Naive thymus-derived CD4-positive, alpha-beta T cell (primary cell): ENCODE data around the gene ABHD14A. TPM values are rescaled to one million over a fixed set of nuclear protein-coding genes. Genes with fewer than 3 reads are reported as not detected.

Experiments used
- ATAC-seq: fragments of 150-1000 bp; cut with Tn5 transposase; 2 replicates; pipeline ENCODE4 v1.10.0; 2021; ENCODE audit warnings: mild to moderate bottlenecking, moderate library complexity
- CTCF ChIA-PET: fragments of 350-600 bp; sonication (Branson Sonifier 250); formaldehyde crosslinking; loops from one replicate; lab custom pipeline; 2021; ENCODE audit warnings: antibody characterized with exemption; lab: Charles Lee
- POLR2A ChIA-PET: fragments of 350-600 bp; sonication (Branson Sonifier 250); formaldehyde crosslinking; loops from one replicate; lab custom pipeline; 2021; ENCODE audit warnings: antibody characterized with exemption, inconsistent platforms; lab: Charles Lee
- DNase-seq, 9 donors: peaks; one replicate each; pipeline versions ENCODE4 v3.0.0 to v3.0.0-alpha.2; 2020 to 2022; ENCODE audit warnings: mixed read lengths in 1 of 9
- H3K27ac ChIP-seq: one replicate; pipeline ENCODE4 v1.7.0; 2013; ENCODE audit warnings: mild to moderate bottlenecking, low read depth, low read length, moderate library complexity
- H3K27me3 ChIP-seq, 2 donors: one replicate each; pipeline ENCODE4 v1.7.0; 2013; ENCODE audit warnings: low read length in 2 of 2, mild to moderate bottlenecking in 2 of 2, moderate library complexity in 2 of 2; ENCODE audit not compliant: control insufficient read depth in 2 of 2, insufficient read depth in 2 of 2
- H3K36me3 ChIP-seq, 3 experiments: 1 replicate in 2 of 3; 2 replicates in 1 of 3; pipeline ENCODE4 v1.7.0; 2013; ENCODE audit warnings: low read length in 3 of 3, mild to moderate bottlenecking in 3 of 3, moderate library complexity in 1 of 3; ENCODE audit not compliant: insufficient read depth in 3 of 3, control insufficient read depth in 2 of 3
- H3K4me1 ChIP-seq, 2 donors: one replicate each; pipeline ENCODE4 v1.7.0; 2013; ENCODE audit warnings: low read length in 2 of 2, mild to moderate bottlenecking in 2 of 2, moderate library complexity in 1 of 2; ENCODE audit not compliant: control insufficient read depth in 2 of 2, insufficient read depth in 2 of 2
- H3K4me3 ChIP-seq: 2 replicates; pipeline ENCODE4 v1.7.0; 2013; ENCODE audit warnings: mild to moderate bottlenecking, low read length
- H3K9me3 ChIP-seq, 3 experiments: 1 replicate in 2 of 3; 2 replicates in 1 of 3; pipeline ENCODE4 v1.7.0; 2013; ENCODE audit warnings: low read length in 3 of 3; ENCODE audit not compliant: control insufficient read depth in 2 of 3
- H3K27ac Mint-ChIP-seq, 9 donors: one replicate each; pipeline ENCODE4 v1.8.0; 2020 to 2022; ENCODE audit warnings: mixed read lengths in 9 of 9, mild to moderate bottlenecking in 8 of 9, moderate library complexity in 5 of 9, inconsistent platforms in 2 of 9
- H3K27me3 Mint-ChIP-seq, 5 donors: one replicate each; pipeline ENCODE4 v1.8.0; 2021 to 2022; ENCODE audit warnings: mixed read lengths in 5 of 5, mild to moderate bottlenecking in 1 of 5
- H3K36me3 Mint-ChIP-seq, 5 donors: one replicate each; pipeline ENCODE4 v1.8.0; 2020 to 2022; ENCODE audit warnings: mixed read lengths in 5 of 5, mild to moderate bottlenecking in 3 of 5, inconsistent platforms in 1 of 5
- H3K4me1 Mint-ChIP-seq, 7 donors: one replicate each; pipeline ENCODE4 v1.8.0; 2020 to 2022; ENCODE audit warnings: mixed read lengths in 7 of 7, mild to moderate bottlenecking in 3 of 7, inconsistent platforms in 1 of 7
- H3K4me3 Mint-ChIP-seq, 10 donors: one replicate each; pipeline ENCODE4 v1.8.0; 2020 to 2022; ENCODE audit warnings: mild to moderate bottlenecking in 10 of 10, mixed read lengths in 10 of 10, moderate library complexity in 6 of 10, inconsistent platforms in 2 of 10
- H3K9me3 Mint-ChIP-seq, 11 donors: one replicate each; pipeline ENCODE4 v1.8.0; 2020 to 2022; ENCODE audit warnings: mixed read lengths in 11 of 11, mild to moderate bottlenecking in 4 of 11, inconsistent platforms in 1 of 11, moderate library complexity in 1 of 11
- intact Hi-C, 2 donors: fragments of 100-400 bp; cut with micrococcal nuclease; formaldehyde crosslinking; loops; one replicate each; pipeline ENCODE4 v1.15.1; 2023
- polyA plus RNA-seq, 2 donors: library from polyadenylated mRNA; unstranded; fragments of 300-500 nt; fragmentation: Illumina TruSeq; gene quantifications; one replicate each; pipeline ENCODE4 v1.2.3, GENCODE V29; 2021
- total RNA-seq, 6 experiments: library from RNA in 5 of 6; stranded (reverse) in 5 of 6; gene quantifications; 1 replicate in 5 of 6; 2 replicates in 1 of 6; pipeline ENCODE4 v1.2.3 and lab custom pipeline; 2021 to 2026

ABHD14A gene
- total and polyA plus RNA-seq, 7 experiments from 2014 or later: 9.9 to 96.9 (median 21.6) TPM

DNA sequence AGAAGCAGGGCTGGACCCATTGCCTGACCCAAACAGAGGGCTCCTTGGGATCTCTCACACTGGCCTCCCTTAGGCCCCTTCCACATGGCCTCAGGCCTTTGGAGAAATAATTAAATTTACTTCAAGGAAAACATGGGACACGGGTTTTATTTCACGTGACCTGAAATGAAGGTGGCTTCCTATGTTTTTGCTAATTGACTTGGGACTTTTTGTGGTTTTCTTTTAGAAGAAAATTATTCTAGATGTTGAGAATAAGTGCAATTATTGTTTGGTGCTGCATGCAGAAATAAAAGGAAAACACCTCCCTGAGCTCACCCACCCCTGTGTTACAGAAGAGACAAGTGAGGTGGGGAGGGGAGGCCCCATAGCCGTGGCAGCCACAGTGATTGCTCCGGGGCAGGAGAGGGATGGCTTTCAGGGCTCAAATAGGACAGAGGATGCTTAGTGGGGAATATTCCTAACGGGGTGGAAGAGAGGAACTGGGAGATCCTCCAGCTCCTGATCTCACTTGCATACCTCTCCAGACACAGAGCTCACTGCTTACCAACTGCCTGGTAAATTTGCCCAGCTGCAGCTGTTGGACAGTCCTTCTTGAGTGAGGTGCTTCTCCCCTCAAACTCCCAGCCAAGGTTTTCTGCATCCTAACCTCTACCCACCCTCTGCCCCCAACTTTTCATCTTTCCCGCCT, 50.0 kb downstream of the ABHD14A start:
- Mint-ChIP-seq H3K4me1 (peaks cover 0 to 6% (median 0%) of the 10 kb centered on the region in 7 donors), H3K27ac (peak overlapping the region in 2 of 9 donors; percentile 29 to 56), H3K4me3 (no peak overlapping the region), H3K9me3 (peaks cover 0 to 1% (median 0%) of the 10 kb centered on the region in 11 donors), H3K36me3 (no peaks in the 10 kb centered on the region), H3K27me3 (peaks cover 0 to 5% (median 0%) of the 10 kb centered on the region in 5 donors)
- Histone ChIP-seq H3K4me3 (no peak overlapping the region), H3K27ac (no peak overlapping the region), H3K9me3 (no peaks in the 10 kb centered on the region), H3K4me1 (no peaks in the 10 kb centered on the region), H3K36me3 (no peaks in the 10 kb centered on the region), H3K27me3 (no peaks in the 10 kb centered on the region)
- POLR2A ChIA-PET: no interaction called here
- DNase-seq (no peak), ATAC-seq (no peak)
- intact Hi-C loops: no loop called here
- CTCF ChIA-PET: no interaction called here

DNA sequence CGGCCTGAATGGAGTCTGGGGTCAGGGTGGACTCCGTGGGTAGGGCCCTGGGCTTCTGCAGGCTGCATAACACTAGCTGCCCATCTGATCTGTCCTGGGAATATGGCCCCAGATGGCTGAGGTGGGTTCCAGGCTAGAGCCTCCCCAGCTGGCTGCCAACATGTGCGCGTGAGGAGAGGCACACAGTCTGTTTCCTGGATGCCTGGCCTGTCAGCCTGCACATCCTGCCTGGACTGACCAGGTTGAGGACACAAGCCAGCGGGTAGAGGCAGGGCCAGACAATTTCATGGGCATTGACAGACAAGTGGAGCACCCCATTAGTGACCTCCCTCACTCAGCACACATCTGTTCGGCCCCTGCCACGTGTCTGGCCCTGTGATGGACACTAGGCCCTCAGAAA, 50.6 kb downstream of the ABHD14A start:
- no peak for DNase-seq
- ChIA-PET CTCF (no interaction called here), POLR2A (no interaction called here)
- no peaks in the 10 kb centered on the region for H3K4me1 ChIP-seq
- H3K4me3 ChIP-seq: no peak overlapping the region
- Mint-ChIP-seq H3K36me3 (no peaks in the 10 kb centered on the region), H3K4me1 (peaks cover 0 to 6% (median 0%) of the 10 kb centered on the region in 7 donors), H3K27me3 (peaks cover 0 to 5% (median 0%) of the 10 kb centered on the region in 5 donors), H3K27ac (peak overlapping the region in 1 of 9 donors; percentile 29), H3K9me3 (peaks cover 0 to 1% (median 0%) of the 10 kb centered on the region in 11 donors), H3K4me3 (no peak overlapping the region)
- no peaks in the 10 kb centered on the region for H3K27me3 ChIP-seq
- intact Hi-C loops: no loop called here
- H3K9me3 ChIP-seq: no peaks in the 10 kb centered on the region
- no peaks in the 10 kb centered on the region for H3K36me3 ChIP-seq
- no peak for ATAC-seq
- H3K27ac ChIP-seq: no peak overlapping the region

DNA sequence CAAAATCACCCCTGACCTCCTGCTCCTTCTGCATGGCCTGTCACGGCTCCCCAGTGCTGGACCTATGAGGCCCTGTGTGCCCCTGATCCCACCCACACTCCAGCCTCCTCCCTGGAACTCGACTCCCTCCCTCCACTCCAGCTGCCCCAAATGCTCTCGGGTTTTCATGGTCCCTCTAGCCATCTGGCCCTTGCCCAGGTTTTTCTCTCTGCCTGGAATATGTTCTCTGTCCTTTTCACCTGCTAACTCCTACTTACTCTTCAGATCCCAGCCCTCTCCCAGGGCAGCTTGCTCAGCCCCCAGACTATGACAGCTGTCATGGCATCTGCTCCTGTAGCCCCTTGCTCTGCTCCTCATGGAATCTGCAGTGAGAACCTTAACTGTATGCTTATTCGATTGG, 51.2 kb downstream of the ABHD14A start:
- no peak overlapping the region for H3K4me3 Mint-ChIP-seq
- no peaks in the 10 kb centered on the region for H3K36me3 Mint-ChIP-seq
- intact Hi-C loops: no loop called here
- H3K27ac Mint-ChIP-seq: peak overlapping the region in 5 of 9 donors; percentile 12 to 78 (median 20)
- DNase-seq (no peak), ATAC-seq (no peak)
- POLR2A ChIA-PET: no interaction called here
- peaks cover 0 to 1% (median 0%) of the 10 kb centered on the region in 11 donors for H3K9me3 Mint-ChIP-seq
- no peaks in the 10 kb centered on the region for H3K4me1 ChIP-seq
- peaks cover 0 to 6% (median 0%) of the 10 kb centered on the region in 7 donors for H3K4me1 Mint-ChIP-seq
- no peaks in the 10 kb centered on the region for H3K9me3 ChIP-seq
- peaks cover 0 to 5% (median 0%) of the 10 kb centered on the region in 5 donors for H3K27me3 Mint-ChIP-seq
- no peak overlapping the region for H3K27ac ChIP-seq
- no peaks in the 10 kb centered on the region for H3K27me3 ChIP-seq
- CTCF ChIA-PET: no interaction called here
- no peak overlapping the region for H3K4me3 ChIP-seq
- H3K36me3 ChIP-seq: no peaks in the 10 kb centered on the region

DNA sequence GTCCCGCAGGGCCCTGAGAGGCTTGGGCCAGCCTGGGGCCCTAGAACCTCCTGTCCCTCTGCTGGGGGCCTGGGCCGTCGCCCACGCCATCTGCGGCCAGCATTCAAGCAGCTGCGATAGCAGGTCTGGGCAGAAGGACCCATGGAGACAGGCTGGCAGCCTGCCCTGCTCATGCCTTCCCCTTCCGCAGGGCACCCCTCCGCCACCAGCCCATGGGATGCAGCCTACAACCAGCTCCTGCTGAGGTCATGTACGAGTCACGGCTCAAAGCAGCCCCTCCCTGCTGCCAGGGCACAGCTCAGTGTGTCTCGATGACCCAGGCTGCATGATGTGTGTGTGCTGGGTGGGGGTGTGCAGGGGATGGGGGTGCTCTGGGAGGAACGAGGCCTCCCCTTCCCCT, 53.7 kb downstream of the ABHD14A start:
- no peak overlapping the region for H3K4me3 Mint-ChIP-seq
- POLR2A ChIA-PET: no interaction called here
- CTCF ChIA-PET: no interaction called here
- intact Hi-C loops: no loop called here
- Histone ChIP-seq H3K27me3 (no peaks in the 10 kb centered on the region), H3K9me3 (no peaks in the 10 kb centered on the region), H3K4me1 (no peaks in the 10 kb centered on the region), H3K4me3 (no peak overlapping the region), H3K36me3 (no peaks in the 10 kb centered on the region), H3K27ac (no peak overlapping the region)
- ATAC-seq (no peak), DNase-seq (no peak)
- H3K36me3 Mint-ChIP-seq: no peaks in the 10 kb centered on the region
- peaks cover 0 to 5% (median 0%) of the 10 kb centered on the region in 5 donors for H3K27me3 Mint-ChIP-seq
- no peak overlapping the region for H3K27ac Mint-ChIP-seq
- H3K4me1 Mint-ChIP-seq: no peaks in the 10 kb centered on the region
- H3K9me3 Mint-ChIP-seq: peaks cover 0 to 1% (median 0%) of the 10 kb centered on the region in 11 donors

DNA sequence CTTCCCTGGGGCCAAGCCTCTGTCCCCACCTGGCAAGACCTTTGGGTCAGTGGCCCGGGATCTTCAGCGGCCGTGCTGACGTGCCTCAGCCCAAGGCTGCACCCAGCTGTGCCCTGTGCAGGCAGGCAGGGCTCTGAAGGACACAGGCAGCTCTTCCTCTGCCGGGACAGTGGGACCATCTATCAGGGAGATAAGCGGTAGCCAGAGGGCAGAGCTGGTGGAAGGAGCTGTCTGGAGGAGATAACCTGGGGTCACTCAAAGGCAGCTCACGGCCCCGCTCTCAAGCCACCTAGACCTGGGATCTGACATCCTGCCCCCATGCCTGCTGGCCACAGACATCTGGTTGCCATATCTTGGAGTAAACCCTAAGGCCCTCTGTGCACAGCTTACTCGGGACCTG, 54.2 kb downstream of the ABHD14A start:
- H3K27me3 Mint-ChIP-seq: peaks cover 0 to 5% (median 0%) of the 10 kb centered on the region in 5 donors
- H3K27ac Mint-ChIP-seq: no peak overlapping the region
- Histone ChIP-seq H3K9me3 (no peaks in the 10 kb centered on the region), H3K27me3 (no peaks in the 10 kb centered on the region), H3K4me3 (no peak overlapping the region), H3K4me1 (no peaks in the 10 kb centered on the region), H3K27ac (no peak overlapping the region), H3K36me3 (no peaks in the 10 kb centered on the region)
- ATAC-seq: no peak
- CTCF ChIA-PET: interaction anchor here (0.9 kb wide), 1 partner anchor 11 kb away, joined by 3 read pairs; no protein-coding TSS in a partner anchor
- H3K4me3 Mint-ChIP-seq: no peak overlapping the region
- H3K4me1 Mint-ChIP-seq: peaks cover 0 to 2% (median 0%) of the 10 kb centered on the region in 7 donors
- intact Hi-C loops: no loop called here
- H3K36me3 Mint-ChIP-seq: no peaks in the 10 kb centered on the region
- no peak for DNase-seq
- POLR2A ChIA-PET: no interaction called here
- H3K9me3 Mint-ChIP-seq: peaks cover 0 to 1% (median 0%) of the 10 kb centered on the region in 11 donors

DNA sequence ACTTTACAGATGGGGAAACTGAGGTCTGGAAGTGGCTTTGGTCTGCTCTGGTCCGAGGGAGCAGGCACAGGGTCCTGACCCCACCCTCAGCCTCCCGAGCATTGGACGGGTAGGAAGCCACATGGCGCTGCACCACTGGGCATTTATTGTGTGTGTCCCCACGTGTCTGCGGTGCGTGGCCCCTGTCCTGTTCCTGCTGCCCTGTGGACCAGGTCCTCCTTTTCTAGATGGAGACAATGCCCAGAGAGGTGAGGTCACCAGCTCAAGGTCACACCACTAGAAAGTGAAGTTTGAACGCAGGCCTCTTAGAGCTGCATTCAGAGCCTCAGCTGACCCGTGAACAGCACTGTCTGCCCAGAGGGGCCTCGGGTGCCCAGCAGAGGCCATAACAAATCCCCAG, 54.7 kb downstream of the ABHD14A start:
- intact Hi-C loops: no loop called here
- Histone ChIP-seq H3K36me3 (no peaks in the 10 kb centered on the region), H3K4me3 (no peak overlapping the region), H3K27ac (no peak overlapping the region), H3K4me1 (no peaks in the 10 kb centered on the region), H3K9me3 (no peaks in the 10 kb centered on the region), H3K27me3 (no peaks in the 10 kb centered on the region)
- ATAC-seq (no peak), DNase-seq (no peak)
- Mint-ChIP-seq H3K36me3 (no peaks in the 10 kb centered on the region), H3K4me1 (peaks cover 0 to 5% (median 0%) of the 10 kb centered on the region in 7 donors), H3K4me3 (no peak overlapping the region), H3K9me3 (peaks cover 0 to 1% (median 0%) of the 10 kb centered on the region in 11 donors), H3K27ac (peak overlapping the region in 1 of 9 donors; percentile 25), H3K27me3 (peaks cover 0 to 5% (median 0%) of the 10 kb centered on the region in 5 donors)
- ChIA-PET POLR2A (no interaction called here), CTCF (interaction anchor here (0.9 kb wide), 1 partner anchor 12 kb away, joined by 3 read pairs; no protein-coding TSS in a partner anchor)
